ENCODE data around the gene CGREF1. TPM values are rescaled to one million over a fixed set of nuclear protein-coding genes. Genes with fewer than 3 reads are reported as not detected.

CGREF1 gene
- total RNA-seq, 4 donors from 2014 or later, result 2.6 to 6.1 (median 3.9) TPM

DNA sequence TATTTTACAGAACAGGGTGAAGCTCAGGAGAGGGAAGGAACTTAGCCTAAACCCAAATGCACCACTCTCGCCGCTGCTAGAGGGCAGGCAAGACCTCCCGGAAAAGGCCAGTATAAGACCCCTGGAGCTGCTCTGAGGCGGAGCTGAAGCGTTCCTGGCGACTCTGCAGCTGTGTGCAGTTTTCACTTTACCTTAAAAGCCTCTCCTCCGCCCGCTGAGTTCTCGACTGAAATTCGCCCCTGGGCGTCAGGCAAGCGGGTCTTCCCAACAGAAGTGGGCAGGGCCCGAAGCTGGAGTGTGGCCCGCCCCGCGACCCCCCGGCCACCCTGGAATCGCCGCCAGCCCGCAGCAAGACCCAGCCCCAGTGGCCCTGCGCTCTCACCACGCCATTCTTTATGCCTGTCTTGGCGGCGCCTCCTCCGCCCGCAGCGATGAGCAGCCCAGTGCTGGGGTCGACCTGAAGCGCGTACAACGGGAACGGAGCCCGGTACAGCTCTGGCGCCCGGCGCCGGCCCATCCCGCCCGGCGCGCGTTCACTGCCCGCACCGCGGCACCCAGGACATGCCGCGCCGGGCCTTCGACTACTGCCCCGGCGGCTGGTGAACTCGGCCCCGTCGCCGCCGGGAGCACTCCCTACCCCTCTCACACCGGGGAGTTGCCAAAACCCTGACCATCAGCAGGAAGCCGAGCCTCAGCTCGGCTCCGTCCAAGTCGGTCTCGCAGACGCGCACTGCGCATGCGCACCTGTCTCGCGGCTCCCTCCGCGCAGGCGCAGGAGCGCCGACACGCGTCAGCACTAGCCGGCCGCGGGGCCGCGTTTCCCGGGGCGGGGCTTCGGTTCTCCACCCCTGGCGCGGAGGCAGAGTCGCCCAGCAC, 15.2 kb upstream of the CGREF1 start, which contains the start of gene PREB:
TSS of gene PREB (minus strand) at position 732 of the 876 bp plus-strand sequence. CDS start at position 517, 215 bp downstream.
- Histone ChIP-seq H3K4me3 (peak within 1 kb of the TSS; percentile 62 to 97 (median 94)), H3K4me1 (peaks cover 12 to 28% (median 13%) of the 10 kb centered on the region in 3 donors), H3K36me3 (peaks cover 15 to 39% (median 22%) of the 10 kb centered on the region in 3 donors), H3K27me3 (no peaks in the 10 kb centered on the region), H3K27ac (peak within 1 kb of the TSS; percentile 86 to 95 (median 90)), H3K9me3 (no peaks in the 10 kb centered on the region)
- TF ChIP-seq, protein P1, sequence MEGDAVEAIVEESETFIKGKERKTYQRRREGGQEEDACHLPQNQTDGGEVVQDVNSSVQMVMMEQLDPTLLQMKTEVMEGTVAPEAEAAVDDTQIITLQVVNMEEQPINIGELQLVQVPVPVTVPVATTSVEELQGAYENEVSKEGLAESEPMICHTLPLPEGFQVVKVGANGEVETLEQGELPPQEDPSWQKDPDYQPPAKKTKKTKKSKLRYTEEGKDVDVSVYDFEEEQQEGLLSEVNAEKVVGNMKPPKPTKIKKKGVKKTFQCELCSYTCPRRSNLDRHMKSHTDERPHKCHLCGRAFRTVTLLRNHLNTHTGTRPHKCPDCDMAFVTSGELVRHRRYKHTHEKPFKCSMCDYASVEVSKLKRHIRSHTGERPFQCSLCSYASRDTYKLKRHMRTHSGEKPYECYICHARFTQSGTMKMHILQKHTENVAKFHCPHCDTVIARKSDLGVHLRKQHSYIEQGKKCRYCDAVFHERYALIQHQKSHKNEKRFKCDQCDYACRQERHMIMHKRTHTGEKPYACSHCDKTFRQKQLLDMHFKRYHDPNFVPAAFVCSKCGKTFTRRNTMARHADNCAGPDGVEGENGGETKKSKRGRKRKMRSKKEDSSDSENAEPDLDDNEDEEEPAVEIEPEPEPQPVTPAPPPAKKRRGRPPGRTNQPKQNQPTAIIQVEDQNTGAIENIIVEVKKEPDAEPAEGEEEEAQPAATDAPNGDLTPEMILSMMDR (IDR thresholded peaks at IDR 0.05), result peak in 1 of 6 experiments; percentile 27
- peak in 3 of 4 donors; percentile 66 to 93 (median 82) for TF ChIP-seq POLR2A (IDR thresholded peaks at IDR 0.05)
- 0% methylated on average over 6 to 21 of the region's 86 CpGs for WGBS, 2 donors
- DNase-seq, result peak; percentile 80
- intact Hi-C loops (cut with DNase I), result no loop called here

DNA sequence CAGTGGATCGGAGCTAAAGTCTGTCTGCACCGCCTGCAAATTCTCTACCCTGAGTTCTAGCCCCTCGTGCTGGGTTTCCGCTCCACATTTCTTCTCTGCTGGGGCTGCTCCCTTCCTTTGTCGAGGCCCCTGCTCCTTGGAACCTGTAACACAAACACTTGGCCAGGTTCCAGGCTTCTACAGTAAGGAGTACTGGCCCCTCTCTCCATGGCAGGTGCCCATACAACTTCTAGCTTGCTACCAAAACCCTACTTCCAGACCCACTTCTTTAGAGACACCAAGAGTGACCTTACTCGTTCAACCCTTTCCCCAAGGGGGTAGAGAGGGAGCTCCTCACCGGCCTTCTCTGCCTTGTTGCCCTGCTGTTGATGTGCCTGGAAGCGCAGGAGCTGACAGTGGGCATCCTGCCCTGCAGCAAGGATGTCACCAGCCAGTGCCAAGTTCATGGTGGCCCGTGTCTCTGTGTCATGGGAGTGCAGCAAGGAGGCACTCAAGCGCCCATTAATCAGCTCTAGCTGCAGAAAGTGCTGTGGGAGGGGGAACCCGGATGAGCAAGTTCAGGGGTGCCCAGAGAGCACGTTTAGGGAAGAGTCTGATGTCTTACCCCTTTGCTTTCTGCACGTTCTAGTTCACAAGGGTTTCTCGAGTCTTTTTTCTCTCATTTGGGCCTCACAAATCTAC, 14.4 kb upstream of the CGREF1 start:
- no peak for DNase-seq
- intact Hi-C loops (cut with DNase I), result no loop called here
- TF ChIP-seq POLR2A (IDR thresholded peaks at IDR 0.05), result no peak
- TF ChIP-seq, protein P1 (IDR thresholded peaks at IDR 0.05), result no peak

DNA sequence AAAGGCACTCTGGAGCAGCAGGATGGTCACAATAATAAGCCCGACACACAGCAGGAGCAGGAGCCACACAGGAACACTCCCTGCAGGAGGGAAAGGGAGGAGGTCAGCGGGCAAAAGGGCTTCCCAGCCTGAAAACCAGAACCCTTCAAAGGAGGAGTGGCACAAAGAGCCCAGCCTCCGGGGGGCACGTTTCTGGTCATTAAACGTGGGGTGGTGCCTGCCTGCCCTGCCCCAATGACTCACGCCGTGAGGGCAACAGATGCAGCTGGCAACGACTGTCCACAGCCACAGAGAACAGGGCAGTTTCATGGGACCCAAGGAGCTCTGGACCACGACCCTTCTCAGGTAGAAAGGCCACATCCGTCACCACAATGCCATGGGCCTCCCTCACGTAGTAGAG, 12.5 kb upstream of the CGREF1 start:
- 72 to 89% methylated on average over 7 to 8 of the region's 11 CpGs for WGBS, 2 donors
- intact Hi-C loops (cut with DNase I), result no loop called here
- H3K27ac ChIP-seq, result no peak overlapping the region

More for the DNA sequence above, 14.4 kb upstream of the CGREF1 start:
- peaks cover 15 to 39% (median 22%) of the 10 kb centered on the region in 3 donors for H3K36me3 ChIP-seq
- H3K27ac ChIP-seq, result peak overlapping the region in 3 of 4 donors; percentile 86 to 95 (median 89)
- 39 to 41% methylated on average over 14 of the region's 14 CpGs for WGBS, 2 donors
- no peaks in the 10 kb centered on the region for H3K27me3 ChIP-seq
- H3K9me3 ChIP-seq, result no peaks in the 10 kb centered on the region
- peaks cover 12 to 28% (median 13%) of the 10 kb centered on the region in 3 donors for H3K4me1 ChIP-seq
- H3K4me3 ChIP-seq, result peak overlapping the region; percentile 62 to 97 (median 94)

DNA sequence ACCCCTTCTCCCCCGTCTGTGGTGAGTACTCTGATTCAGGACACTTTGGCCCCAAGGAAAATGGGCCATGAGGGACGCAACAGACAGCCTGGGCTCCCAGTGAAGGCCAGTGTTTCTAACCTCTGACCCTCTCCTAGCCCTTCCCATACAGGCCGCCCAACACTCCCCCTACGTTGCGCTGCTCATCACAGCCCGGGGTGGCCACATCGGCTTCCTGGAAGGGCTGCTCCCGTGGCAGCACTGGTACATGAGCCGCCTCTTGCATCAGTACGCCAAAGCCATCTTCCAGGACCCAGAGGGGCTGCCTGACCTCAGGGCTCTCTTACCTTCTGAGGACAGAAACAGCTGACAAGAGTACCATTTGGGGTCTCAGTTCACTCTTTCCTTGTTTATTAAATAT, 11.5 kb upstream of the CGREF1 start:
- Histone ChIP-seq H3K4me3 (no peak overlapping the region), H3K27me3 (no peaks in the 10 kb centered on the region), H3K9me3 (no peaks in the 10 kb centered on the region), H3K36me3 (peaks cover 15 to 39% (median 22%) of the 10 kb centered on the region in 3 donors), H3K4me1 (peaks cover 12 to 28% (median 13%) of the 10 kb centered on the region in 3 donors), H3K27ac (no peak overlapping the region)
- no peak for DNase-seq
- 87 to 90% methylated on average over 4 to 9 of the region's 10 CpGs for WGBS, 2 donors
- intact Hi-C loops (cut with DNase I), result no loop called here
- TF ChIP-seq, protein P1 (IDR thresholded peaks at IDR 0.05), result no peak
- TF ChIP-seq POLR2A (IDR thresholded peaks at IDR 0.05), result no peak

More for the DNA sequence above, 12.5 kb upstream of the CGREF1 start:
- no peak for DNase-seq
- Histone ChIP-seq H3K9me3 (no peaks in the 10 kb centered on the region), H3K4me3 (no peak overlapping the region), H3K27me3 (no peaks in the 10 kb centered on the region), H3K4me1 (peaks cover 12 to 28% (median 13%) of the 10 kb centered on the region in 3 donors), H3K36me3 (peaks cover 15 to 39% (median 22%) of the 10 kb centered on the region in 3 donors)
- TF ChIP-seq, protein P1 (IDR thresholded peaks at IDR 0.05), result no peak
- TF ChIP-seq POLR2A (IDR thresholded peaks at IDR 0.05), result no peak

Data from esophagus squamous epithelium (tissue), 5 donors.